Measurements from ENCODE around the gene FGD6.

DNA sequence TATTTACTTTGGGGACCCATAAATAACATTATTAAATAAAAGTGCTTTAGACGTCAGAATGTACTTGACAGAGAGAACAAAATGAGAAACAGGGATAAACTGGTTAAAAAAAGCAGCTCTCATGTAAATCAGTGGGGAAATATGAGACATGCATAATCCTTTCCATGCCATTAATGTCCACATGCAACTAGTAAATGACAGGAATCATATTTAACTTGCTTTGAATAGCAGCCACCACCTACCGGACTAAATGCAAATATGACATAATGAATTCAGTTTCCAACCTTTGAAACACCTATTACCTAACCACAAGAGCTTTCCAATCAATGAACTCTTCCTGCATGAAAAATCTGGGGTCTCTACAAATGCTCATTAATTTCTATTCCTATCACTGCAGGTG, 19.6 kb downstream of the FGD6 start:
- TF ChIP-seq CTCF (conservative IDR thresholded peaks at IDR 0.05; ENCODE audit: low read length) (no peak), EZH2phosphoT487 (IDR thresholded peaks at IDR 0.05; ENCODE audit: borderline replicate concordance, low read depth, low read length) (no peak)
